ENCODE data around the gene RPA4.

DNA sequence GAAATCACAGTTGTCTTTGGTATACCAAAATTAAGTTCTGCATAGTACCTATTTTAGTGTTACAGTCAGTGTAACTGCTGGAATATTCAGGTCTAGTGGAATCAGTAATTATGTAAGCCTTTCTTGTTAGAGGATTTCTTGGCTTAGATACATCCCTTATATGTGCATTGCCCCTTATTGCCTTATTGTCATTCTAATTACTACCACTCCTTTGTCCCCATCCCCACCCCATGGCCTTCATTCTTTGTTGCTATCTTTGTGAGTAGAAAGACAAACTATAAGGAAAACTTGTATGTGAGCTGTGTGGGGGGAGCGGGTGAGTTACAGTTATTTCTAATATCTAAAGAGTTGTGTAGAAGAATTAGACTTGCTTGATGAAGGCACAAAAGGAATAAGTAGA is 36.9 kb upstream of the RPA4 start:
- TF ChIP-seq, protein P1, sequence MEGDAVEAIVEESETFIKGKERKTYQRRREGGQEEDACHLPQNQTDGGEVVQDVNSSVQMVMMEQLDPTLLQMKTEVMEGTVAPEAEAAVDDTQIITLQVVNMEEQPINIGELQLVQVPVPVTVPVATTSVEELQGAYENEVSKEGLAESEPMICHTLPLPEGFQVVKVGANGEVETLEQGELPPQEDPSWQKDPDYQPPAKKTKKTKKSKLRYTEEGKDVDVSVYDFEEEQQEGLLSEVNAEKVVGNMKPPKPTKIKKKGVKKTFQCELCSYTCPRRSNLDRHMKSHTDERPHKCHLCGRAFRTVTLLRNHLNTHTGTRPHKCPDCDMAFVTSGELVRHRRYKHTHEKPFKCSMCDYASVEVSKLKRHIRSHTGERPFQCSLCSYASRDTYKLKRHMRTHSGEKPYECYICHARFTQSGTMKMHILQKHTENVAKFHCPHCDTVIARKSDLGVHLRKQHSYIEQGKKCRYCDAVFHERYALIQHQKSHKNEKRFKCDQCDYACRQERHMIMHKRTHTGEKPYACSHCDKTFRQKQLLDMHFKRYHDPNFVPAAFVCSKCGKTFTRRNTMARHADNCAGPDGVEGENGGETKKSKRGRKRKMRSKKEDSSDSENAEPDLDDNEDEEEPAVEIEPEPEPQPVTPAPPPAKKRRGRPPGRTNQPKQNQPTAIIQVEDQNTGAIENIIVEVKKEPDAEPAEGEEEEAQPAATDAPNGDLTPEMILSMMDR (optimal IDR thresholded peaks at IDR 0.05 in 1 of 3, IDR thresholded peaks at IDR 0.05 in 1 of 3, conservative IDR thresholded peaks at IDR 0.05 in 1 of 3; ENCODE audit: extremely low read depth in 1 of 3, insufficient read depth in 2 of 3, low read length in 3 of 3), result no peak
- TF ChIP-seq EZH2 (IDR thresholded peaks at IDR 0.05; ENCODE audit: low read length), result no peak

Measured in keratinocyte (primary cell).